MM.1S (cell line): Measurements from ENCODE around the gene LGALS12.

Experiments used
- DNase-seq: peaks from one replicate; pipeline ENCODE4 v3.0.0-alpha.2; 2015
- H2AFZ ChIP-seq: fragments of 300-600 bp; sonication (generic); 2 replicates; pipeline ENCODE4 v1.6.0; 2016; ENCODE audit warnings: antibody characterized with exemption, low read length
- H3F3A ChIP-seq: fragments of 300-600 bp; sonication (generic); 2 replicates; pipeline ENCODE4 v1.6.1; 2016; ENCODE audit warnings: mild to moderate bottlenecking, antibody characterized with exemption, low read length, moderate library complexity, mixed read lengths; ENCODE audit not compliant: insufficient read depth
- H3K27ac ChIP-seq: fragments of 300-600 bp; sonication (generic); 2 replicates; pipeline ENCODE4 v1.5.1; 2016; ENCODE audit warnings: mild to moderate bottlenecking, low read length
- H3K27me3 ChIP-seq: fragments of 300-600 bp; sonication (generic); replicated peaks from 2 replicates; pipeline ENCODE4 v1.6.0; 2016; ENCODE audit warnings: low read length; ENCODE audit not compliant: insufficient read depth
- H3K36me3 ChIP-seq: fragments of 300-600 bp; sonication (generic); replicated peaks from 2 replicates; pipeline ENCODE4 v1.6.1; 2016; ENCODE audit warnings: mild to moderate bottlenecking, low read length, mixed read lengths; ENCODE audit not compliant: insufficient read depth
- H3K4me1 ChIP-seq: fragments of 300-600 bp; sonication (generic); 2 replicates; pipeline ENCODE4 v1.6.1; 2016; ENCODE audit warnings: low read length, mixed read lengths
- H3K4me2 ChIP-seq: fragments of 300-600 bp; sonication (generic); 2 replicates; pipeline ENCODE4 v1.6.0; 2016; ENCODE audit warnings: low read depth, low read length
- H3K4me3 ChIP-seq: fragments of 300-600 bp; sonication (generic); 2 replicates; pipeline ENCODE4 v1.5.1; 2016; ENCODE audit warnings: low read length, mixed read lengths
- H3K79me2 ChIP-seq: fragments of 300-600 bp; sonication (generic); 2 replicates; pipeline ENCODE4 v1.6.1; 2016; ENCODE audit warnings: mixed run types, low read length, mixed read lengths
- H3K9ac ChIP-seq: fragments of 300-600 bp; sonication (generic); 2 replicates; pipeline ENCODE4 v1.6.1; 2016; ENCODE audit warnings: low read length, mixed read lengths
- H3K9me2 ChIP-seq: fragments of 300-600 bp; sonication (generic); replicated peaks from 2 replicates; pipeline ENCODE4 v1.6.1; 2016; ENCODE audit warnings: mild to moderate bottlenecking, low read length, mixed read lengths; ENCODE audit not compliant: insufficient read depth
- H3K9me3 ChIP-seq: fragments of 300-600 bp; sonication (generic); replicated peaks from 2 replicates; pipeline ENCODE4 v1.6.1; 2016; ENCODE audit warnings: mild to moderate bottlenecking, low read length, mixed read lengths; ENCODE audit not compliant: insufficient read depth
- H4K20me1 ChIP-seq: fragments of 300-600 bp; sonication (generic); 2 replicates; pipeline ENCODE4 v1.6.1; 2016; ENCODE audit warnings: mild to moderate bottlenecking, low read length, moderate library complexity, mixed read lengths; ENCODE audit not compliant: insufficient read depth
- EZH2 ChIP-seq: fragments of 300-600 bp; sonication (generic); optimal IDR thresholded peaks from 2 replicates; pipeline ENCODE3; 2017; ENCODE audit warnings: low read depth, mild to moderate bottlenecking, antibody characterized with exemption, low read length, mixed read lengths
- EZH2phosphoT487 ChIP-seq: fragments of 300-600 bp; sonication (generic); IDR thresholded peaks from 2 replicates; pipeline ENCODE4 v1.6.1; 2018; ENCODE audit warnings: antibody characterized with exemption, low read length
- TF ChIP-seq, protein P1 (sequence below): fragments of 300-600 bp; sonication (generic); IDR thresholded peaks from 2 replicates; pipeline ENCODE4 v1.5.1; 2016; ENCODE audit warnings: antibody characterized with exemption, low read length, mixed read lengths

The LGALS12 gene

GRCh38 chr11:63534895-63535461, 29.1 kb downstream of the LGALS12 start:
- TF ChIP-seq EZH2 = no peak
- TF ChIP-seq, protein P1, sequence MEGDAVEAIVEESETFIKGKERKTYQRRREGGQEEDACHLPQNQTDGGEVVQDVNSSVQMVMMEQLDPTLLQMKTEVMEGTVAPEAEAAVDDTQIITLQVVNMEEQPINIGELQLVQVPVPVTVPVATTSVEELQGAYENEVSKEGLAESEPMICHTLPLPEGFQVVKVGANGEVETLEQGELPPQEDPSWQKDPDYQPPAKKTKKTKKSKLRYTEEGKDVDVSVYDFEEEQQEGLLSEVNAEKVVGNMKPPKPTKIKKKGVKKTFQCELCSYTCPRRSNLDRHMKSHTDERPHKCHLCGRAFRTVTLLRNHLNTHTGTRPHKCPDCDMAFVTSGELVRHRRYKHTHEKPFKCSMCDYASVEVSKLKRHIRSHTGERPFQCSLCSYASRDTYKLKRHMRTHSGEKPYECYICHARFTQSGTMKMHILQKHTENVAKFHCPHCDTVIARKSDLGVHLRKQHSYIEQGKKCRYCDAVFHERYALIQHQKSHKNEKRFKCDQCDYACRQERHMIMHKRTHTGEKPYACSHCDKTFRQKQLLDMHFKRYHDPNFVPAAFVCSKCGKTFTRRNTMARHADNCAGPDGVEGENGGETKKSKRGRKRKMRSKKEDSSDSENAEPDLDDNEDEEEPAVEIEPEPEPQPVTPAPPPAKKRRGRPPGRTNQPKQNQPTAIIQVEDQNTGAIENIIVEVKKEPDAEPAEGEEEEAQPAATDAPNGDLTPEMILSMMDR = no peak
- no peak for TF ChIP-seq EZH2phosphoT487
- Histone ChIP-seq H3K9me2 (no peaks in the 10 kb centered on the region), H3K4me2 (peak overlapping the region; percentile 89), H3F3A (peaks cover 30% of the 10 kb centered on the region), H3K4me3 (peak overlapping the region; percentile 9; the same call in 1 of the 2 replicates), H3K9ac (peak overlapping the region; percentile 27; the same call in 1 of the 2 replicates), H3K27me3 (no peaks in the 10 kb centered on the region), H2AFZ (peak overlapping the region; percentile 77), H3K27ac (peak overlapping the region; percentile 79), H3K9me3 (no peaks in the 10 kb centered on the region), H4K20me1 (no peaks in the 10 kb centered on the region), H3K36me3 (no peaks in the 10 kb centered on the region), H3K4me1 (peaks cover 29% of the 10 kb centered on the region), H3K79me2 (no peaks in the 10 kb centered on the region)
- DNase-seq = peak; percentile 80

DNA sequence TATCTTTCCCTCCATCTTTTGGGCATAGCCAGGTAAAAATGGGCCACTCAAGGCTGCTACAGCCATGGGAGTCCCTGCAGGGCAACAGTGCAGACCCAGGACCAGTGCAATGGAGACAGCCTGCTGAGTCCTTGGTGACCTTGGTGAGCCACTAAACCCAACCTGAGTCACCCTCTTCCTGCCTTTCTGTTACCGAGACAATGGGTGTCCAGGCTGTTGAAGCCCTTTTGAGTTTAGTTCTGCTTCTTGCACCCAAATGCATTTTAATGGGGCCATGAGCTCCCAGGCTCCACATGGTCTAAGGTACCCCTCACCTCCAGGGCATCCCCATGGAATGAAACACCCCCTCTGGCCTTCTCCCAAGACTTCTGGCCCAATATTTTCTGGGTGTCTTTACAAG, 29.9 kb downstream of the LGALS12 start:
- peak overlapping the region; percentile 27; the same call in 1 of the 2 replicates for H3K9ac ChIP-seq
- no peak for TF ChIP-seq EZH2
- TF ChIP-seq EZH2phosphoT487 = no peak
- TF ChIP-seq, protein P1 = no peak
- 0 out of 2 replicates have a peak overlapping the region, but pooled peaks have one; percentile 77 for H2AFZ ChIP-seq
- no peak overlapping the region for H3K4me3 ChIP-seq
- peaks cover 30% of the 10 kb centered on the region for H3F3A ChIP-seq
- H3K79me2 ChIP-seq = no peaks in the 10 kb centered on the region
- DNase-seq = no peak
- no peaks in the 10 kb centered on the region for H3K27me3 ChIP-seq
- H3K36me3 ChIP-seq = no peaks in the 10 kb centered on the region
- no peaks in the 10 kb centered on the region for H4K20me1 ChIP-seq
- peaks cover 29% of the 10 kb centered on the region for H3K4me1 ChIP-seq
- peak overlapping the region; percentile 89; the same call in 1 of the 2 replicates for H3K4me2 ChIP-seq
- H3K9me3 ChIP-seq = no peaks in the 10 kb centered on the region
- H3K27ac ChIP-seq = peak overlapping the region; percentile 79; the same call in 1 of the 2 replicates
- no peaks in the 10 kb centered on the region for H3K9me2 ChIP-seq

DNA sequence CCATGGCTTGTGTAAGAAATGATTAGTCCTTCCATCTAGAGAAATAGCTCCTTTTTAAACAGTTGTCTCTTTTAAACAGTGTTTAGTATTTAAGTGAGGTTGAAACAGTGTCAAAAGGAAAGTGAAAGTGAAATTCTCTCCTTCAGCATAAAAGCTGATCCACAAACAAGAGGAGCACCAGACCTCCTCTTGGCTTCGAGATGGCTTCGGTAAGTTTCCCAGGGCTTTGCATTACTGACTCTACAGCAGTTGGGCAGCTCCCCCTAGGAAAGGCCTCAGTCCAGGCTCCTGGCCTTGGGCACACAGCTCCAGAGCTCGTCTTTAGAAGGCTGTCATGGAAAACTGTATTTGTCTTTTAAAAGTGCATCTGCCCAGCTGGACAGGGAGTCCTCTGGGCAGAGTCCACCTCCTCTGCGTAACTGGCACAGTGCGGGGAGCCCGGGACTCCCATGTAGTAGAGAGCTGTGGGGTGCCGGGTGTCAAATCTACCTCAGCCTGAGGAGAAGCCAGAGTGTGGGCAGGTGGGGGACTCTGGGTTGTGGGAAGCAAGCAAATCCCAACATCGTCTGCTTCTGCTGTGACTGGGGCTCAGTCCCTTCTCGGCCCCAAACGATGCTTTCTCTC, 30.9 kb downstream of the LGALS12 start, which contains the start of gene PLAAT4:
TSS of gene PLAAT4 (plus strand) at position 140 of the 624 bp plus-strand sequence. CDS start at position 201, 61 bp downstream.
- H4K20me1 ChIP-seq = no peaks in the 10 kb centered on the region
- no peaks in the 10 kb centered on the region for H3K36me3 ChIP-seq
- peak; percentile 73 for DNase-seq
- peak within 1 kb of the TSS; percentile 77 for H2AFZ ChIP-seq
- no peaks in the 10 kb centered on the region for H3K9me3 ChIP-seq
- H3K4me3 ChIP-seq = peak within 1 kb of the TSS; percentile 52
- TF ChIP-seq, protein P1 = no peak
- TF ChIP-seq EZH2phosphoT487 = no peak
- TF ChIP-seq EZH2 = no peak
- H3K4me2 ChIP-seq = peak within 1 kb of the TSS; percentile 89
- no peaks in the 10 kb centered on the region for H3K79me2 ChIP-seq
- peaks cover 29% of the 10 kb centered on the region for H3K4me1 ChIP-seq
- H3K9me2 ChIP-seq = no peaks in the 10 kb centered on the region
- peaks cover 30% of the 10 kb centered on the region for H3F3A ChIP-seq
- no peaks in the 10 kb centered on the region for H3K27me3 ChIP-seq
- peak within 1 kb of the TSS; percentile 49; the same call in 1 of the 2 replicates for H3K9ac ChIP-seq
- peak within 1 kb of the TSS; percentile 79; the same call in 1 of the 2 replicates for H3K27ac ChIP-seq
